ENCODE results near the gene TRABD.

The TRABD gene

GRCh38 chr22:50238755-50239154 lies 53.0 kb downstream of the TRABD start:
- Histone ChIP-seq H3K9me3 (ENCODE audit: control insufficient read depth in 2 of 2, low read length in 2 of 2) (no peaks in the 10 kb centered on the region), H3K9ac (ENCODE audit: low read length in 2 of 2) (no peak overlapping the region), H3K27ac (ENCODE audit: low read length) (no peak overlapping the region), H3K4me3 (ENCODE audit: low read length in 2 of 2) (no peak overlapping the region), H3K4me1 (ENCODE audit: control insufficient read depth, insufficient read depth, low read length) (peaks cover 17% of the 10 kb centered on the region), H3K27me3 (ENCODE audit: control insufficient read depth in 1 of 2, insufficient read depth in 2 of 2, low read length in 2 of 2) (no peaks in the 10 kb centered on the region), H3K36me3 (ENCODE audit: control insufficient read depth in 2 of 2, insufficient read depth in 2 of 2, low read length in 2 of 2) (peaks cover 5 to 18% of the 10 kb centered on the region in 2 donors)

DNA sequence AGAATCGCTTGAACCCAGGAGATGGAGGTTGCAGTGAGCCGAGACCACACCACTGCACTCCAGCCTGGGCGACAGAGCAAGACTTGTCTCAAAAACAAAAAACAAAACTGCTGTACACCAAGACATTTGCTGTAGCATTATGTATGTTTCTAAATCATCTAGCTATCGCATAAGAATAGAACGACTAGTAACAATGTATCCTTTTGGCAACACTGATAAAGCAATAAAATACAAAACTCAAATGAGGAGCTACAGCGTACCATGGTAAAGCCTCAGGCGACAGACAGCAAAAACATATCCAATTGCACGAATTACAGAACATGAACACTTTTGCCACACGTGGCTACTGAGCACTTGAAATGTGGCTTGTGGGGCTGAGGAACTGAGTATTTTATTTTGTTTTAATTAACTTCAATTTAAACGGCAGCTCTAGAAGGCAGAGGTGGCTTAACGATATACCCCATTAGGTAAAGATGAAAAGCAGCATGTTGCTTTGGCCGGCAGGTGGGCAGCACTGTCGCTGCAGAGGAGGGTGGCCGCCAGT lies 56.8 kb downstream of the TRABD start:
- Histone ChIP-seq H3K27ac (ENCODE audit: low read length) (no peak overlapping the region), H3K4me3 (ENCODE audit: low read length in 2 of 2) (peak overlapping the region; percentile 42 to 97), H3K4me1 (ENCODE audit: control insufficient read depth, insufficient read depth, low read length) (peaks cover 40% of the 10 kb centered on the region), H3K27me3 (ENCODE audit: control insufficient read depth in 1 of 2, insufficient read depth in 2 of 2, low read length in 2 of 2) (no peaks in the 10 kb centered on the region), H3K9me3 (ENCODE audit: control insufficient read depth in 2 of 2, low read length in 2 of 2) (no peaks in the 10 kb centered on the region), H3K9ac (ENCODE audit: low read length in 2 of 2) (peak overlapping the region; percentile 0 to 20), H3K36me3 (ENCODE audit: control insufficient read depth in 2 of 2, insufficient read depth in 2 of 2, low read length in 2 of 2) (peaks cover 13 to 21% of the 10 kb centered on the region in 2 donors)

- Histone ChIP-seq H3K9ac (ENCODE audit: low read length in 2 of 2) (peak overlapping the region; percentile 92 to 96), H3K4me3 (ENCODE audit: low read length in 2 of 2) (peak overlapping the region; percentile 87 to 97), H3K9me3 (ENCODE audit: control insufficient read depth in 2 of 2, low read length in 2 of 2) (no peaks in the 10 kb centered on the region), H3K36me3 (ENCODE audit: control insufficient read depth in 2 of 2, insufficient read depth in 2 of 2, low read length in 2 of 2) (peaks cover 13 to 23% of the 10 kb centered on the region in 2 donors), H3K4me1 (ENCODE audit: control insufficient read depth, insufficient read depth, low read length) (peaks cover 40% of the 10 kb centered on the region), H3K27me3 (ENCODE audit: control insufficient read depth in 1 of 2, insufficient read depth in 2 of 2, low read length in 2 of 2) (no peaks in the 10 kb centered on the region), H3K27ac (ENCODE audit: low read length) (peak overlapping the region; percentile 90)
Measured at GRCh38 chr22:50243685-50244419, 58.1 kb downstream of the TRABD start.

- H3K27ac ChIP-seq (ENCODE audit: low read length), result peak within 1 kb of the TSS; percentile 90
- no peaks in the 10 kb centered on the region for H3K9me3 ChIP-seq (ENCODE audit: control insufficient read depth in 2 of 2, low read length in 2 of 2)
- H3K9ac ChIP-seq (ENCODE audit: low read length in 2 of 2), result peak within 1 kb of the TSS; percentile 92 to 96
- H3K36me3 ChIP-seq (ENCODE audit: control insufficient read depth in 2 of 2, insufficient read depth in 2 of 2, low read length in 2 of 2), result peaks cover 13 to 21% of the 10 kb centered on the region in 2 donors
- peaks cover 42% of the 10 kb centered on the region for H3K4me1 ChIP-seq (ENCODE audit: control insufficient read depth, insufficient read depth, low read length)
- no peaks in the 10 kb centered on the region for H3K27me3 ChIP-seq (ENCODE audit: control insufficient read depth in 1 of 2, insufficient read depth in 2 of 2, low read length in 2 of 2)
- H3K4me3 ChIP-seq (ENCODE audit: low read length in 2 of 2), result peak within 1 kb of the TSS; percentile 87 to 97
Measured at GRCh38 chr22:50244420-50245213, 58.9 kb downstream of the TRABD start, which contains the start of gene TUBGCP6. Gene TUBGCP6 (minus strand): TSS chr22:50245023. CDS start chr22:50244459, 564 bp downstream.

DNA sequence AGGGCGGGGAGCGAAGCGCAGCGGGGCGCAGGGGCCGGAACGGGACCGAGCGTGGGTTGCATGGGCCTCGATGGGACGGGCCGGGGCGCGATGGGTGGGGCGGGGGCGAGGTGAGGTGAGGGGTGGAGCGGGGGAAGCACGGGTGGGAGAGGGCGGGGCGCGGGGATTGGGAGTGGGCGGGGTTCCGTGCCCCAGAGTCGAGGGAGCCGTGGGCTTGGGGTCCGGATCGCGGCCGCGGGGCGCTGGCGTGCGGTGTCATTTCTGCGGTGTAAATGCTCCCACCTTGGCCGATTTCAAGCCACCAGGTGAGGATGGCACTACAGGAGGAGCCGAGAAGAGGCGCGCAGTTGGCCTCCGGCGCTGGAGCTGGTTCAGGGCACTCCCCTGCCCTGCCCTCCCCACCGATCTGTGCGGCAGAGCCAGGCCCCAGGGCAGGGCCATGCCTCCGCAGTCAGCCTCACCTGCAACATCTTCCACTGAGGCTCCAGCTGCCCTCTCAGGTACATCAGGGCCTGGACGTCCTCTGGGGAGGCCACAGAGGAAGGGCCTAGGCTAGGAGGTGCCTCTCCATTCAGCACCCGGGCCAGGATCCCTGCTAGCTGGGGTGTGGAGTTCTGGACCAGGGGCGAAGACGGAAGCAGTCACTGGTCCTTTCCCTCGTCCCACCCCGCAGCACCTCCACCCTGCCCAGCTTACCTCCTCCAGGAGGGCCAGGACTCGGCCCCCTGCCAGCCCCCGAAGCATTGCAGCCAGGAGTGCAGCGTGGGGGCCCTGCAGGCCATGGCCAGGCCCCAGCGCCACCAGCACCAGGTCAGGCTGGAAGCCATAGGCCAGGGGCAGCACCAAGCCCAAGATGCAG lies 59.7 kb downstream of the TRABD start:
- Histone ChIP-seq H3K27me3 (ENCODE audit: control insufficient read depth in 1 of 2, insufficient read depth in 2 of 2, low read length in 2 of 2) (no peaks in the 10 kb centered on the region), H3K36me3 (ENCODE audit: control insufficient read depth in 2 of 2, insufficient read depth in 2 of 2, low read length in 2 of 2) (peaks cover 8 to 13% of the 10 kb centered on the region in 2 donors), H3K9me3 (ENCODE audit: control insufficient read depth in 2 of 2, low read length in 2 of 2) (no peaks in the 10 kb centered on the region), H3K27ac (ENCODE audit: low read length) (peak overlapping the region; percentile 90), H3K4me3 (ENCODE audit: low read length in 2 of 2) (peak overlapping the region; percentile 87 to 97), H3K4me1 (ENCODE audit: control insufficient read depth, insufficient read depth, low read length) (peaks cover 50% of the 10 kb centered on the region), H3K9ac (ENCODE audit: low read length in 2 of 2) (peak overlapping the region; percentile 92 to 96)

DNA sequence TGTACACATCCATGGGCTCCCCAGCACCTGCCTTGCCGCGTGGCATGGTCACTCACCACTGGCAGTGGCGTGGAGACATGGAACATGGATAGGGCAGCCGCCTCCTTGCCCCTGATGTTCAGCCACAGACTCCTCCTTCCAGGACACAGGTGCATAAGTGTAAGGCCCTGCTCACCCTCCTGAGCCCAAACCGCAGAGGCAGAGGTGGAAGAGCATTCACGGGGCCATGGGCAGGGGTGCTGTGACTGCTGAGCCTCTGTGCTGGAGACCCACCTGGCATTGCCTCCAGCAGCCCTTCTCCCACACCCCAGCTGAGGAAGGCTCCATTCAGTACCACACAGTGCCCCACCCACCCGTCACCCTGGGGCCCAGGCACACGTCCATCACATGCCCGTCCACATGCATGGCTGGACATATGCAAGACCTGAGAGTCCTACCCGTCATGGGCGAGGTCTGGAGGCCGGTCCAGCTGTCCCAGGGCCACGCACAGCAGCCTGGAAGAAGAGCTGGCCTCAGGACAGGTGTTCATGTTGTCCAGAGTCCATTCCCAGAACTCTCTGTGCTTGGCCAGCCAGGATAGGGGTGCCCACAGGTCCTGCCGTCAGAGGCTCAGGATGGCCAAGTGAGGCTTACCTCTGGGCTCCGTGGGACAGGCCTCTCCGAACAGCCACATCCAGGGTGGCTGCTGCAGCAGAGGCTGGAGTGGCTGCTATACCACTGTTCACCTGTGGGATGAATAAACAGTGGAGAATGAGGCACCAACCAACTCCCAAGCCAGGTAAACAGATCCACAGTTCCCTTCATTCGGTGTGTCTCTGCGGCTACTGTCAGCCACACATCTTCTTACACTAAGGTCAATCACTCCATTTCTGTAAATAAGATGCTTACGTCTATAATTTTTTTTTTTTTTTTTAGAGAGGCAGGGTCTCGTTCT lies 60.8 kb downstream of the TRABD start:
- Histone ChIP-seq H3K27ac (ENCODE audit: low read length) (no peak overlapping the region), H3K4me3 (ENCODE audit: low read length in 2 of 2) (peak overlapping the region in 1 of 2 donors; percentile 97), H3K9me3 (ENCODE audit: control insufficient read depth in 2 of 2, low read length in 2 of 2) (no peaks in the 10 kb centered on the region), H3K9ac (ENCODE audit: low read length in 2 of 2) (no peak overlapping the region), H3K4me1 (ENCODE audit: control insufficient read depth, insufficient read depth, low read length) (peaks cover 53% of the 10 kb centered on the region), H3K27me3 (ENCODE audit: control insufficient read depth in 1 of 2, insufficient read depth in 2 of 2, low read length in 2 of 2) (no peaks in the 10 kb centered on the region), H3K36me3 (ENCODE audit: control insufficient read depth in 2 of 2, insufficient read depth in 2 of 2, low read length in 2 of 2) (peaks cover 8 to 12% of the 10 kb centered on the region in 2 donors)

- Histone ChIP-seq H3K27me3 (ENCODE audit: control insufficient read depth in 1 of 2, insufficient read depth in 2 of 2, low read length in 2 of 2) (no peaks in the 10 kb centered on the region), H3K36me3 (ENCODE audit: control insufficient read depth in 2 of 2, insufficient read depth in 2 of 2, low read length in 2 of 2) (peaks cover 8 to 12% of the 10 kb centered on the region in 2 donors), H3K9me3 (ENCODE audit: control insufficient read depth in 2 of 2, low read length in 2 of 2) (no peaks in the 10 kb centered on the region), H3K4me3 (ENCODE audit: low read length in 2 of 2) (no peak overlapping the region), H3K4me1 (ENCODE audit: control insufficient read depth, insufficient read depth, low read length) (peaks cover 52% of the 10 kb centered on the region), H3K9ac (ENCODE audit: low read length in 2 of 2) (no peak overlapping the region), H3K27ac (ENCODE audit: low read length) (no peak overlapping the region)
Measured at GRCh38 chr22:50247748-50248147, 62.0 kb downstream of the TRABD start.

DNA sequence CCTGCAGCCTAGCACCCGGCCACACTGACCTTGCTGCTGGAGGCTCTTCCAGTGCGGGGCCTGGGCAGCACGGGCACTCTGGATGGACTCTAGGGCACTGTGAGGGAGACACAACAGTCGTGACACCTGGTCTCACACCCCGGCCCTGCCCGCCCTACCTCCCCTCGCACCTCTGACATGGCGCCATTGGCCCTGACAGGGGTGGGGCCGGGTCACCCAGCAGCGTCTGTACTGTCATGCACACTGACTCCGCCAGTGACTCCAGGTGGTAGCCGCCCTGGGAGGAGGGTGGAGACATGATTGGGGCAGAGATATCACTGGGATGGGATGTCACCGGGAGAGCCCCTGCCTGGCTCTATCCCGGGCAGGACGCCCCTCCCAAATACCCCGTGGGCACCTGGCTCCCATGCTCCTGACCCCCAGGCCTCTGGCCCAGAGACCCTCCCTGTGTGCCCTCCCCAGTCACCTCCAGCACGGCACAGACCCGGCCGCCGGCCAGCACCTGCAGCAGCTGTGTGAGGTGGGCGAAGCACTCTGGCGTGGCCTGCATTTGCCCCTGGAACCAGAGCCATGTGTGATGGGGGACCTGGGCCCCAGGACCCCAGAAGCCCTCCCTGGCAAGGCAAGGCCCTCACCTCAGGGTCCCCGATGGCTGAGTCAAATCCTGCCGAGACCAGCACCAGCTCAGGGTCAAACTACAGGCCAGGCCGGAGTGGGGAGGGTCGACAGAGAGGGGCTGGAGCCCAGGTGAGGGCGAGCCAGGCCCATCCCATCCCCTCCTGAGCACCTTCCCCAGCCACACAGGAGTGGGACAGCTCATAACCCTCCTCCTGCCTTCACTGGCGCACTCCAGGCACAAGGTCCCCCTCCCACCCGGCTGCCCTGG lies 62.7 kb downstream of the TRABD start:
- Histone ChIP-seq H3K27ac (ENCODE audit: low read length) (no peak overlapping the region), H3K36me3 (ENCODE audit: control insufficient read depth in 2 of 2, insufficient read depth in 2 of 2, low read length in 2 of 2) (peaks cover 8 to 12% of the 10 kb centered on the region in 2 donors), H3K9ac (ENCODE audit: low read length in 2 of 2) (no peak overlapping the region), H3K9me3 (ENCODE audit: control insufficient read depth in 2 of 2, low read length in 2 of 2) (no peaks in the 10 kb centered on the region), H3K4me1 (ENCODE audit: control insufficient read depth, insufficient read depth, low read length) (peaks cover 51% of the 10 kb centered on the region), H3K27me3 (ENCODE audit: control insufficient read depth in 1 of 2, insufficient read depth in 2 of 2, low read length in 2 of 2) (no peaks in the 10 kb centered on the region), H3K4me3 (ENCODE audit: low read length in 2 of 2) (no peak overlapping the region)

Data from stomach smooth muscle (tissue), 2 donors.